H9 (cell line): ENCODE measurements around the gene ATP8A2. TPM values are rescaled to one million over a fixed set of nuclear protein-coding genes. Genes with fewer than 3 reads are reported as not detected.

Source experiments
- DNase-seq: peaks from one replicate; pipeline ENCODE4 v3.0.0-alpha.2; 2017
- H2AFZ ChIP-seq: one replicate; pipeline ENCODE4 v1.6.1; 2013; ENCODE audit warnings: mild to moderate bottlenecking, low read length, control low read depth, moderate library complexity
- H2AK5ac ChIP-seq: 2 replicates; pipeline ENCODE4 v1.6.1; 2013; ENCODE audit warnings: low read length, control low read depth, mixed read lengths; ENCODE audit not compliant: insufficient read length
- H2BK120ac ChIP-seq: one replicate; pipeline ENCODE4 v1.6.1; 2013; ENCODE audit warnings: low read depth, mild to moderate bottlenecking, low read length, control low read depth, inconsistent platforms; ENCODE audit not compliant: poor library complexity, severe bottlenecking
- H2BK12ac ChIP-seq: 2 replicates; pipeline ENCODE4 v1.6.1; 2013; ENCODE audit warnings: low read length, control low read depth, mixed read lengths, low read depth; ENCODE audit not compliant: insufficient read length
- H2BK15ac ChIP-seq: 2 replicates; pipeline ENCODE4 v1.6.1; 2013; ENCODE audit warnings: low read depth, low read length, control low read depth
- H2BK20ac ChIP-seq: one replicate; pipeline ENCODE4 v1.6.1; 2013; ENCODE audit warnings: low read depth, mild to moderate bottlenecking, low read length, control low read depth, inconsistent platforms; ENCODE audit not compliant: poor library complexity, severe bottlenecking
- H2BK5ac ChIP-seq: 2 replicates; pipeline ENCODE4 v1.6.1; 2013; ENCODE audit warnings: low read length, control low read depth, mixed read lengths; ENCODE audit not compliant: insufficient read length
- H3K14ac ChIP-seq: 2 replicates; pipeline ENCODE4 v1.6.1; 2013; ENCODE audit warnings: low read length, control low read depth; ENCODE audit not compliant: insufficient read depth
- H3K18ac ChIP-seq: 2 replicates; pipeline ENCODE4 v1.6.1; 2013; ENCODE audit warnings: low read depth, mild to moderate bottlenecking, mixed read lengths, low read length, control low read depth; ENCODE audit not compliant: insufficient read length
- H3K23ac ChIP-seq: 2 replicates; pipeline ENCODE4 v1.6.1; 2013; ENCODE audit warnings: low read length, control low read depth, mixed read lengths, low read depth; ENCODE audit not compliant: insufficient read length
- H3K23me2 ChIP-seq: 2 replicates; pipeline ENCODE4 v1.6.1; 2013; ENCODE audit warnings: low read depth, mild to moderate bottlenecking, mixed read lengths, low read length, control low read depth; ENCODE audit not compliant: insufficient read length, poor library complexity, severe bottlenecking
- H3K27ac ChIP-seq: 2 replicates; pipeline ENCODE4 v1.5.1; 2013; ENCODE audit warnings: low read length, control low read depth, mixed read lengths, low read depth; ENCODE audit not compliant: insufficient read length
- H3K27me3 ChIP-seq: 2 replicates; pipeline ENCODE4 v1.6.1; 2013; ENCODE audit warnings: low read length, control low read depth, inconsistent platforms; ENCODE audit not compliant: insufficient read depth
- H3K4ac ChIP-seq: 2 replicates; pipeline ENCODE4 v1.6.1; 2013; ENCODE audit warnings: low read depth, mild to moderate bottlenecking, control low read depth, inconsistent platforms, low read length, moderate library complexity
- H3K4me1 ChIP-seq: 2 replicates; pipeline ENCODE4 v1.6.1; 2013; ENCODE audit warnings: low read length, control low read depth, inconsistent platforms; ENCODE audit not compliant: insufficient read depth
- H3K4me2 ChIP-seq: 2 replicates; pipeline ENCODE4 v1.6.1; 2013; ENCODE audit warnings: low read length, control low read depth, mixed read lengths; ENCODE audit not compliant: insufficient read length, insufficient read depth
- H3K56ac ChIP-seq: 2 replicates; pipeline ENCODE4 v1.6.1; 2013; ENCODE audit warnings: low read depth, mild to moderate bottlenecking, mixed read lengths, low read length, control low read depth; ENCODE audit not compliant: insufficient read length
- H3K79me1 ChIP-seq: 2 replicates; pipeline ENCODE4 v1.6.1; 2013; ENCODE audit warnings: low read depth, mild to moderate bottlenecking, moderate library complexity, low read length, control low read depth, inconsistent platforms; ENCODE audit not compliant: insufficient read depth, poor library complexity, severe bottlenecking
- H3K79me2 ChIP-seq: 2 replicates; pipeline ENCODE4 v1.6.1; 2013; ENCODE audit warnings: low read length, control low read depth, inconsistent platforms; ENCODE audit not compliant: insufficient read depth
- H3K9ac ChIP-seq: 2 replicates; pipeline ENCODE4 v1.6.1; 2013; ENCODE audit warnings: low read length, control low read depth, mixed read lengths; ENCODE audit not compliant: insufficient read length; ENCODE audit errors: extremely low read depth
- H3K9me3 ChIP-seq: one replicate; pipeline ENCODE4 v1.6.1; 2013; ENCODE audit warnings: low read depth, low read length, inconsistent platforms; ENCODE audit not compliant: control insufficient read depth
- H3T11ph ChIP-seq: one replicate; pipeline ENCODE4 v1.6.1; 2013; ENCODE audit warnings: mild to moderate bottlenecking, low read length, control low read depth, inconsistent platforms
- H4K20me1 ChIP-seq: one replicate; pipeline ENCODE4 v1.6.1; 2013; ENCODE audit not compliant: control insufficient read depth, insufficient read length, insufficient read depth
- H4K5ac ChIP-seq: 2 replicates; pipeline ENCODE4 v1.6.1; 2013; ENCODE audit warnings: low read depth, mild to moderate bottlenecking, mixed read lengths, low read length, control low read depth; ENCODE audit not compliant: insufficient read length
- H4K8ac ChIP-seq: replicated peaks from 2 replicates; pipeline ENCODE4 v1.6.1; 2013; ENCODE audit warnings: low read length, control low read depth, mixed read lengths, low read depth; ENCODE audit not compliant: insufficient read length
- H4K91ac ChIP-seq: 2 replicates; pipeline ENCODE4 v1.6.1; 2013; ENCODE audit warnings: low read depth, mild to moderate bottlenecking, moderate library complexity, mixed read lengths, low read length, control low read depth; ENCODE audit not compliant: insufficient read length
- H3K27ac Mint-ChIP-seq, 3 experiments: 2 replicates in 2 of 3; 3 replicates in 1 of 3; pipeline ENCODE4 v1.8.0; 2020 to 2021; ENCODE audit warnings: mixed read lengths in 3 of 3, mild to moderate bottlenecking in 1 of 3, moderate library complexity in 1 of 3
- H3K27me3 Mint-ChIP-seq: 2 replicates; pipeline ENCODE4 v1.8.0; 2021; ENCODE audit warnings: low read depth, mild to moderate bottlenecking, moderate library complexity, mixed read lengths
- H3K36me3 Mint-ChIP-seq, 3 experiments: 2 replicates in 2 of 3; 3 replicates in 1 of 3; pipeline ENCODE4 v1.8.0; 2020 to 2021; ENCODE audit warnings: low read depth in 3 of 3, mixed read lengths in 3 of 3; ENCODE audit not compliant: insufficient read depth in 1 of 3
- H3K4me1 Mint-ChIP-seq, 2 experiments: 2 replicates each; pipeline ENCODE4 v1.8.0; 2020; ENCODE audit warnings: mixed read lengths in 2 of 2
- H3K4me3 Mint-ChIP-seq, 2 experiments: 2 replicates in 1 of 2; 3 replicates in 1 of 2; pipeline ENCODE4 v1.8.0; 2020 to 2021; ENCODE audit warnings: mild to moderate bottlenecking in 2 of 2, mixed read lengths in 2 of 2, moderate library complexity in 1 of 2
- H3K9me3 Mint-ChIP-seq, 2 experiments: 2 replicates in 1 of 2; 3 replicates in 1 of 2; pipeline ENCODE4 v1.8.0; 2020; ENCODE audit warnings: mild to moderate bottlenecking in 2 of 2, mixed read lengths in 2 of 2, moderate library complexity in 1 of 2
- WGBS: extraction: QIAGEN DNeasy Blood & Tissue Kit; methylation state at CpG from one replicate; pipeline ENCODE4 v1.1.7; 2013; ENCODE audit warnings: missing lambda C conversion rate, low lambda C conversion rate, mixed read lengths; ENCODE audit not compliant: insufficient read length; ENCODE audit errors: extremely low coverage; 5-methylcytosine and 5-hydroxymethylcytosine counted together
- total RNA-seq: library from RNA; stranded (reverse); gene quantifications from 2 replicates; pipeline ENCODE4 v1.2.1, GENCODE V29; 2021
- TF ChIP-seq, protein P1 (sequence below): fragments of 200-600 bp; sonication (generic); conservative IDR thresholded peaks from 3 replicates; pipeline ENCODE4 v1.8.0; 2021; ENCODE audit warnings: antibody characterized with exemption, mild to moderate bottlenecking

The ATP8A2 gene
- total RNA-seq, 1 experiment from 2014 or later: 18.2 TPM

DNA sequence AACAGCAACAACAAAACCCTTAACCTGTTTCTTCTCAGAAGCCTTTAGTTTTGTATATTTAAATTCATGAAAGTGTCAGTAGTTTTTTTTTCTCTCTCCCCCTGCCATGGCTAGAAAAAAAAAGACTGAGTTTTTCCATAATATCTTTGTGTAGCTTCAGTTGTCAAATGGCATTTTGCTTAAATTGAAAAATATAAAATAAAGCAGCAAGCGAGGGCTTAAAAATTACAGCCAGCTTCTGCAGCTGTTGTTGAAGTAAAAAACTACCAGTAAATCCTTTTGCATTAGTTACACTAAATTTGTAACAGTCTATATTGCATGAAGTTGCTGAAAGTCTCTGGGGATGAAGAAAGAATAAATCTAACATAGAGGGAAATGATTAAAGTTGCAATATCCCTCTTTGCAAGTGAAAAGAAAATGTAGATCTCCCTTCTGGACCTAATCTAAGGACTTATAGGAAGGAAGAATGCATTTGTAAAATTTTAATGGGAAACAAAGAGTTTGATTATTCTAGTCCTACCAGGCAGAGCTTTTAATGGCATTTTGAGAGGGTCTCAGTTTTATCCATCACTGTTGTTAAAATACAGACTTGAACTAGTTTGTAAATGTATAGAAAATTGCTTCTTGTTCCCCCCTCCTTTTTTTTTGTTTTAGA, 215.7 kb downstream of the ATP8A2 start:
- Mint-ChIP-seq H3K9me3 (no peaks in the 10 kb centered on the region), H3K27ac (peak overlapping the region in 2 of 3 experiments; percentile 4 to 77; a peak in 1 of 7 replicates), H3K4me3 (no peak overlapping the region), H3K4me1 (peaks cover 34 to 35% of the 10 kb centered on the region in 2 experiments), H3K36me3 (peaks cover 4 to 10% (median 6%) of the 10 kb centered on the region in 3 experiments), H3K27me3 (no peaks in the 10 kb centered on the region)
- Histone ChIP-seq H3K27ac (no peak overlapping the region), H3T11ph (no peak overlapping the region), H3K4ac (no peak overlapping the region), H3K18ac (no peak overlapping the region), H4K91ac (no peak overlapping the region), H3K23ac (no peak overlapping the region), H3K79me2 (no peaks in the 10 kb centered on the region), H2BK20ac (no peak overlapping the region), H4K5ac (no peak overlapping the region), H2AFZ (no peak overlapping the region), H2BK15ac (no peak overlapping the region), H2BK12ac (no peak overlapping the region), H3K23me2 (no peaks in the 10 kb centered on the region), H3K79me1 (no peaks in the 10 kb centered on the region), H3K9me3 (no peaks in the 10 kb centered on the region), H4K8ac (no peak overlapping the region), H3K9ac (no peak overlapping the region), H3K14ac (no peak overlapping the region), H3K56ac (no peak overlapping the region), H2BK5ac (no peak overlapping the region), H3K4me1 (no peaks in the 10 kb centered on the region; the same call in 1 of the 2 replicates), H2BK120ac (no peak overlapping the region), H2AK5ac (no peak overlapping the region), H3K27me3 (no peaks in the 10 kb centered on the region), H4K20me1 (no peaks in the 10 kb centered on the region), H3K4me2 (no peak overlapping the region)
- TF ChIP-seq, protein P1, sequence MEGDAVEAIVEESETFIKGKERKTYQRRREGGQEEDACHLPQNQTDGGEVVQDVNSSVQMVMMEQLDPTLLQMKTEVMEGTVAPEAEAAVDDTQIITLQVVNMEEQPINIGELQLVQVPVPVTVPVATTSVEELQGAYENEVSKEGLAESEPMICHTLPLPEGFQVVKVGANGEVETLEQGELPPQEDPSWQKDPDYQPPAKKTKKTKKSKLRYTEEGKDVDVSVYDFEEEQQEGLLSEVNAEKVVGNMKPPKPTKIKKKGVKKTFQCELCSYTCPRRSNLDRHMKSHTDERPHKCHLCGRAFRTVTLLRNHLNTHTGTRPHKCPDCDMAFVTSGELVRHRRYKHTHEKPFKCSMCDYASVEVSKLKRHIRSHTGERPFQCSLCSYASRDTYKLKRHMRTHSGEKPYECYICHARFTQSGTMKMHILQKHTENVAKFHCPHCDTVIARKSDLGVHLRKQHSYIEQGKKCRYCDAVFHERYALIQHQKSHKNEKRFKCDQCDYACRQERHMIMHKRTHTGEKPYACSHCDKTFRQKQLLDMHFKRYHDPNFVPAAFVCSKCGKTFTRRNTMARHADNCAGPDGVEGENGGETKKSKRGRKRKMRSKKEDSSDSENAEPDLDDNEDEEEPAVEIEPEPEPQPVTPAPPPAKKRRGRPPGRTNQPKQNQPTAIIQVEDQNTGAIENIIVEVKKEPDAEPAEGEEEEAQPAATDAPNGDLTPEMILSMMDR: no peak
- no CpG with 5 or more reads among the region's 1 CpG for WGBS
- DNase-seq: no peak
